Embryonic facial prominence (tissue), 1 donor: ENCODE results near the gene HEATR5B.
"Not testable (repeated sequence)": the region's sequence is repeated elsewhere in the genome, so short reads cannot be mapped to it uniquely, and the experiment has no call there.

ENCODE experiments used
- DNase-seq: peaks from one replicate; pipeline ENCODE4 v3.0.0-alpha.2; 2016; ENCODE audit errors: extremely low spot score

HEATR5B gene

GRCh38 chr2:36941867-36942266, 142.3 kb downstream of the HEATR5B start:
- DNase-seq = no peak

DNA sequence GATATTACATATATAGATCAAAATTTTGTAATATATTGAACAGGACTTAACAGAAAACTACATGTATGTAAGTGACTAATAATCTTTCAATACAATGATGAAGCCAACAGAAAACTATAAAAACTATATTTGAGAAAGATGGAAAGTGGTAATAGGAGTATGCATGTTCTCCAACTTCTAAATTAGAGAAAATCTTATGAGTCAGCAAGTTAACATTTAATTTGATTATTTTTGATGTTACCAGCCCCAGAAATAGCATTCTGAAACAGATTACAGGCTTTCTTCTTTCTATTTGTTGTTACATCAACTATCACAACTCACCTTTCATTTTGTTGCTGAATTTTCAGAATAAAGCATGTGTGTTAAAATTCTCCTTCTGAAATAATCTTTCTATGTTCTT, 147.6 kb downstream of the HEATR5B start:
- DNase-seq = not testable (repeated sequence)

DNA sequence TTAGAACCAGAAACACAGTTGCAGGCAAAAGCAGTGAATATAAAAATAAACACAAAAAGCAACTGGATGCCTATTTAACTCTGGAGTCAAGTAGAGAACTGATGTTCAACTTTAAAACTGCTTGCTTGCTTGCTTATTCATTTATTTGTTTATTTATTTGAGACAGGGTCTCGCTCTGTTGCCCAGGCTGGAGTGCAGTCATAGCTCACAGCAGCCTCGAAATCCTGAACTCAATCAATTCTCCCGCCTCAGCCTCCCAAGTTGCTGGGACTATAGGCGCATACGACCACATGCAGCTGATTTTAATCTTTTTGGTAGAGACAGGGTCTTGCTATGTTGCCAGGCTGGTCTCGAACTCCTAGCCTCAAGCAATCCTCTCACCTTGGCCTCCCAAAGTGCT, 152.5 kb downstream of the HEATR5B start:
- DNase-seq = not testable (repeated sequence)
